ENCODE data around the gene SLC38A5.

DNA sequence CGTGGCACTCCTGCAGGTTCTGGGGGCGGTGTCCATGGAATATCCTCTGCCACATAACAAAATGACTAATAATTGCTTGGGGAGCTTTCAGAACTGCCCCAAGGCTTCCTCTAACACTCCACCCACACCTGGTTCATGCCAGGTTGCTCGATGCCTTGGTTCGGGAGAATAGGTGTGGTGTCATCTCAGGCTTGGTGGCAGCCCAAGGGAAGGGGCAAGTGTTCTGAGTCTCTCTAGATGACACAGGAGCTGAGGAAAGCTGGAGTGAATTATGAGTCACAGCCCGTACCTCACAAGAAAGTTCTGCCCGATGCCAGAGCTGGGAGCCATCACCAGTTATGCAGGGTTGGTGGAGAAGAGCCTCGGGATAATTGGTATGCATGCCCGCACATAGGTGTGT lies 20.6 kb upstream of the SLC38A5 start:
- TF ChIP-seq, protein P1, sequence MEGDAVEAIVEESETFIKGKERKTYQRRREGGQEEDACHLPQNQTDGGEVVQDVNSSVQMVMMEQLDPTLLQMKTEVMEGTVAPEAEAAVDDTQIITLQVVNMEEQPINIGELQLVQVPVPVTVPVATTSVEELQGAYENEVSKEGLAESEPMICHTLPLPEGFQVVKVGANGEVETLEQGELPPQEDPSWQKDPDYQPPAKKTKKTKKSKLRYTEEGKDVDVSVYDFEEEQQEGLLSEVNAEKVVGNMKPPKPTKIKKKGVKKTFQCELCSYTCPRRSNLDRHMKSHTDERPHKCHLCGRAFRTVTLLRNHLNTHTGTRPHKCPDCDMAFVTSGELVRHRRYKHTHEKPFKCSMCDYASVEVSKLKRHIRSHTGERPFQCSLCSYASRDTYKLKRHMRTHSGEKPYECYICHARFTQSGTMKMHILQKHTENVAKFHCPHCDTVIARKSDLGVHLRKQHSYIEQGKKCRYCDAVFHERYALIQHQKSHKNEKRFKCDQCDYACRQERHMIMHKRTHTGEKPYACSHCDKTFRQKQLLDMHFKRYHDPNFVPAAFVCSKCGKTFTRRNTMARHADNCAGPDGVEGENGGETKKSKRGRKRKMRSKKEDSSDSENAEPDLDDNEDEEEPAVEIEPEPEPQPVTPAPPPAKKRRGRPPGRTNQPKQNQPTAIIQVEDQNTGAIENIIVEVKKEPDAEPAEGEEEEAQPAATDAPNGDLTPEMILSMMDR (IDR thresholded peaks at IDR 0.05; ENCODE audit: insufficient read depth, low read depth, low read length) = no peak
- TF ChIP-seq EZH2 (IDR thresholded peaks at IDR 0.05; ENCODE audit: insufficient read depth, low read length) = no peak
